Measurements from ENCODE around the gene BHMT2.

- TF ChIP-seq, protein P1, sequence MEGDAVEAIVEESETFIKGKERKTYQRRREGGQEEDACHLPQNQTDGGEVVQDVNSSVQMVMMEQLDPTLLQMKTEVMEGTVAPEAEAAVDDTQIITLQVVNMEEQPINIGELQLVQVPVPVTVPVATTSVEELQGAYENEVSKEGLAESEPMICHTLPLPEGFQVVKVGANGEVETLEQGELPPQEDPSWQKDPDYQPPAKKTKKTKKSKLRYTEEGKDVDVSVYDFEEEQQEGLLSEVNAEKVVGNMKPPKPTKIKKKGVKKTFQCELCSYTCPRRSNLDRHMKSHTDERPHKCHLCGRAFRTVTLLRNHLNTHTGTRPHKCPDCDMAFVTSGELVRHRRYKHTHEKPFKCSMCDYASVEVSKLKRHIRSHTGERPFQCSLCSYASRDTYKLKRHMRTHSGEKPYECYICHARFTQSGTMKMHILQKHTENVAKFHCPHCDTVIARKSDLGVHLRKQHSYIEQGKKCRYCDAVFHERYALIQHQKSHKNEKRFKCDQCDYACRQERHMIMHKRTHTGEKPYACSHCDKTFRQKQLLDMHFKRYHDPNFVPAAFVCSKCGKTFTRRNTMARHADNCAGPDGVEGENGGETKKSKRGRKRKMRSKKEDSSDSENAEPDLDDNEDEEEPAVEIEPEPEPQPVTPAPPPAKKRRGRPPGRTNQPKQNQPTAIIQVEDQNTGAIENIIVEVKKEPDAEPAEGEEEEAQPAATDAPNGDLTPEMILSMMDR (IDR thresholded peaks at IDR 0.05; ENCODE audit: extremely low read depth in 1 of 2, insufficient read depth in 1 of 2, low read depth in 1 of 2, low read length in 2 of 2): peak; percentile 73 to 78
- TF ChIP-seq EZH2 (IDR thresholded peaks at IDR 0.05; ENCODE audit: borderline replicate concordance, low read depth, low read length, severe bottlenecking): no peak
- TF ChIP-seq, protein P2, sequence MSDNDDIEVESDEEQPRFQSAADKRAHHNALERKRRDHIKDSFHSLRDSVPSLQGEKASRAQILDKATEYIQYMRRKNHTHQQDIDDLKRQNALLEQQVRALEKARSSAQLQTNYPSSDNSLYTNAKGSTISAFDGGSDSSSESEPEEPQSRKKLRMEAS (IDR thresholded peaks at IDR 0.05; ENCODE audit: insufficient read depth, insufficient read length): no peak
Measured at GRCh38 chr5:79020861-79021561, 48.6 kb upstream of the BHMT2 start.
